ENCODE results near the gene MED16.
"Not testable (repeated sequence)": the region's sequence is repeated elsewhere in the genome, so short reads cannot be mapped to it uniquely, and the experiment has no call there.

Gene MED16

GRCh38 chr19:869245-870177, 23.5 kb downstream of the MED16 start:
- peak; percentile 12 for DNase-seq

GRCh38 chr19:868458-869244, 24.3 kb downstream of the MED16 start:
- DNase-seq = no peak

- no peak for DNase-seq
Observed at GRCh38 chr19:867855-868457, 25.0 kb downstream of the MED16 start.

- DNase-seq = no peak
Observed at GRCh38 chr19:867301-867793, 25.6 kb downstream of the MED16 start.

- DNase-seq = no peak
Observed at GRCh38 chr19:866769-867300, 26.2 kb downstream of the MED16 start.

- no peak for DNase-seq
Observed at GRCh38 chr19:863315-863620, 29.7 kb downstream of the MED16 start.

- peak; percentile 82 for DNase-seq
Observed at GRCh38 chr19:862581-863314, 30.2 kb downstream of the MED16 start.

GRCh38 chr19:861756-862580, 31.0 kb downstream of the MED16 start:
- DNase-seq = peak; percentile 90

- DNase-seq = no peak
Observed at GRCh38 chr19:861141-861755, 31.7 kb downstream of the MED16 start.

GRCh38 chr19:858868-859843, 33.8 kb downstream of the MED16 start, which contains the start of gene CFD:
Gene CFD (plus strand): TSS chr19:859664. CDS start chr19:859690, 26 bp downstream.
- no peak for DNase-seq

- DNase-seq = no peak
Observed at GRCh38 chr19:858284-858683, 34.7 kb downstream of the MED16 start.

- no peak for DNase-seq
Observed at GRCh38 chr19:855566-856120, 37.3 kb downstream of the MED16 start.

GRCh38 chr19:855142-855541, 37.8 kb downstream of the MED16 start:
- no peak for DNase-seq

GRCh38 chr19:854549-854948, 38.4 kb downstream of the MED16 start:
- DNase-seq = no peak

GRCh38 chr19:853614-854220, 39.3 kb downstream of the MED16 start:
- DNase-seq = not testable (repeated sequence)

- no peak for DNase-seq
Observed at GRCh38 chr19:853014-853585, 39.9 kb downstream of the MED16 start.

- DNase-seq = no peak
Observed at GRCh38 chr19:852136-853013, 40.6 kb downstream of the MED16 start, which contains the start of gene ELANE. Gene ELANE (plus strand): TSS chr19:852303. CDS start chr19:852329, 26 bp downstream.

Data from NCI-H2029 (cell line).